Naive B cell (primary cell): ENCODE data around the gene ZYX. TPM values are rescaled to one million over a fixed set of nuclear protein-coding genes. Genes with fewer than 3 reads are reported as not detected.

Source experiments
- ATAC-seq, 2 donors: fragments of 150-1000 bp; cut with Tn5 transposase; 2 replicates each; pipeline ENCODE4 v1.10.0; 2021; ENCODE audit warnings: low read depth in 2 of 2, mild to moderate bottlenecking in 2 of 2, moderate library complexity in 2 of 2
- DNase-seq: peaks from one replicate; pipeline ENCODE4 v3.0.0; 2022
- H3K27ac Mint-ChIP-seq, 6 donors: one replicate each; pipeline ENCODE4 v1.8.0; 2020 to 2022; ENCODE audit warnings: mild to moderate bottlenecking in 6 of 6, mixed read lengths in 6 of 6, moderate library complexity in 5 of 6, inconsistent platforms in 2 of 6
- H3K27me3 Mint-ChIP-seq, 3 donors: one replicate each; pipeline ENCODE4 v1.8.0; 2021 to 2022; ENCODE audit warnings: mixed read lengths in 3 of 3, mild to moderate bottlenecking in 1 of 3
- H3K36me3 Mint-ChIP-seq, 2 donors: one replicate each; pipeline ENCODE4 v1.8.0; 2020 to 2022; ENCODE audit warnings: mixed read lengths in 2 of 2, inconsistent platforms in 1 of 2, mild to moderate bottlenecking in 1 of 2
- H3K4me1 Mint-ChIP-seq, 3 donors: one replicate each; pipeline ENCODE4 v1.8.0; 2020 to 2022; ENCODE audit warnings: mixed read lengths in 3 of 3, inconsistent platforms in 1 of 3, mild to moderate bottlenecking in 1 of 3, moderate library complexity in 1 of 3
- H3K4me3 Mint-ChIP-seq, 8 donors: one replicate each; pipeline ENCODE4 v1.8.0; 2020 to 2022; ENCODE audit warnings: mild to moderate bottlenecking in 8 of 8, mixed read lengths in 8 of 8, moderate library complexity in 8 of 8, inconsistent platforms in 2 of 8
- H3K9me3 Mint-ChIP-seq, 7 donors: one replicate each; pipeline ENCODE4 v1.8.0; 2020 to 2022; ENCODE audit warnings: mixed read lengths in 7 of 7, mild to moderate bottlenecking in 5 of 7, inconsistent platforms in 2 of 7, moderate library complexity in 1 of 7
- polyA plus RNA-seq, 6 donors: library from polyadenylated mRNA; unstranded; fragments of 300-500 nt; fragmentation: Illumina TruSeq; gene quantifications; one replicate each; pipeline ENCODE4 v1.2.3, GENCODE V29; 2021; ENCODE audit warnings: low read depth in 6 of 6

Gene ZYX, protein sequence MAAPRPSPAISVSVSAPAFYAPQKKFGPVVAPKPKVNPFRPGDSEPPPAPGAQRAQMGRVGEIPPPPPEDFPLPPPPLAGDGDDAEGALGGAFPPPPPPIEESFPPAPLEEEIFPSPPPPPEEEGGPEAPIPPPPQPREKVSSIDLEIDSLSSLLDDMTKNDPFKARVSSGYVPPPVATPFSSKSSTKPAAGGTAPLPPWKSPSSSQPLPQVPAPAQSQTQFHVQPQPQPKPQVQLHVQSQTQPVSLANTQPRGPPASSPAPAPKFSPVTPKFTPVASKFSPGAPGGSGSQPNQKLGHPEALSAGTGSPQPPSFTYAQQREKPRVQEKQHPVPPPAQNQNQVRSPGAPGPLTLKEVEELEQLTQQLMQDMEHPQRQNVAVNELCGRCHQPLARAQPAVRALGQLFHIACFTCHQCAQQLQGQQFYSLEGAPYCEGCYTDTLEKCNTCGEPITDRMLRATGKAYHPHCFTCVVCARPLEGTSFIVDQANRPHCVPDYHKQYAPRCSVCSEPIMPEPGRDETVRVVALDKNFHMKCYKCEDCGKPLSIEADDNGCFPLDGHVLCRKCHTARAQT
- 10 to 100 TPM in 4 of 6 donors, 1 to 10 TPM in 2; 4.7 to 21.4 (median 12.2) TPM for polyA plus RNA-seq

DNA sequence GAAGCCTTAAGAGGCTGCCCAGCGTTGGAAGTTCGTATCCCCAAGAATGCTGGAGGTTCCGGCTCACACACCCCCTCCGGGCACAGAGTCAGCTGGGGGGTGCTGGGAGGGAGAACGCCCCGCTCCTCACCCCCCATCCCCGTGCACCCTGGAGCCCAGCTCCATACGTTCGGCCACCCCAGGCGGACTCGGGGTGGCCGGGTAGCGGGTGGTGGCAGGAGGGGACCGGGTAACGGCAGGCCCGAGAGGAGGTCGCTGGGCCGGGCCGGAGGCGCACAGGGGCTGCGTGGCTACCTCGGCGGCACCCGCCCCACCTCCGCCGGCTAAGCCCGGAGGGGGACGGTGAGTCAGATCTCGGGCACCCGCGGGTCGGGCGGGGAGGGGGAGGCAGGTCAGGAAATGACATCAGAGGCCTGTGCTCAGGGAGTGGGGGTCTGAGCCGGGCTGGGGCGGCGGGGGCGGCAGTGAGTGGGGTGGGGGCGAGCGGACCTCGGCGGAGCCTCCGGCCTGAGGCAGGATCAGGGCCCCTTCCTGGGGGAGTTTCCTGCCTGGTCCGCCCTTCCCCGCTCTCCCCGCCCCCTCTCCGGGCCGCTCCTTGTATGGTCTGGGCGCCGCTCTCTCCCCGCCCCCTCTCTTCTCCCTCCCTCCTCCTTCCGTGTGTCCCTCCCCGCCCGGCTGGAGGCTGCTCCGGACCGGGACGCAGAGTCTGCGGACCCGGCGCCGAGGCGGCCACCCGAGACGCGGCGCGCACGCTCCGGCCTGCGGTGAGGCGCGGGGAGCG is at the start of gene ZYX:
ZYX (plus strand) TSS at position 700 of the 781 bp plus-strand sequence. CDS start 227 bp downstream, outside the sequence.
- ATAC-seq (peak; percentile 69 to 70), DNase-seq (peak; percentile 74)
- H3K9me3 Mint-ChIP-seq, result no peaks in the 10 kb centered on the region
- no peaks in the 10 kb centered on the region for H3K27me3 Mint-ChIP-seq
- no peaks in the 10 kb centered on the region for H3K36me3 Mint-ChIP-seq
- peaks cover 11 to 18% (median 17%) of the 10 kb centered on the region in 3 donors for H3K4me1 Mint-ChIP-seq
- peak within 1 kb of the TSS; percentile 77 to 97 (median 88) for H3K27ac Mint-ChIP-seq
- H3K4me3 Mint-ChIP-seq, result peak within 1 kb of the TSS in 7 of 8 donors; percentile 83 to 97 (median 92)

DNA sequence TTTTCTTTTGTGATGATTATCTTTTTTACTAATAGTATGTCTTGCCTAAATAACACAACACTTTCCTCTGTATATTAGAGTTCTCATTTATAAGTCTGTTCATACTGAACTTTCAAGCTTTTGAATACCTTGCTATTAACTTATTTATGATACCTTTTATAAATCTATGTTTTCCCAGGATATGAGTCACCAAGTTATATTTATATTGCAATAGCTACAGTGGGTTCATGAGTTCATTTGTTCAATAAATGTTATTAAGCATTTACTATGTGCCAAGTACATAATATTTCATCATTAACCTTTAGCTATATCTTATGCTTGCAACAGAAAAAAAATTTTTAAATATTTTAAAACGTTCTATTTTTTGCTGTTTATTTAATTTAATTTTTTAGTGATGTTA is 46.9 kb upstream of the ZYX start:
- Mint-ChIP-seq H3K36me3 (no peaks in the 10 kb centered on the region), H3K27me3 (peaks cover 16 to 24% (median 21%) of the 10 kb centered on the region in 3 donors), H3K27ac (no peak overlapping the region), H3K4me3 (no peak overlapping the region), H3K4me1 (no peaks in the 10 kb centered on the region), H3K9me3 (no peaks in the 10 kb centered on the region)
- ATAC-seq (no peak), DNase-seq (no peak)

DNA sequence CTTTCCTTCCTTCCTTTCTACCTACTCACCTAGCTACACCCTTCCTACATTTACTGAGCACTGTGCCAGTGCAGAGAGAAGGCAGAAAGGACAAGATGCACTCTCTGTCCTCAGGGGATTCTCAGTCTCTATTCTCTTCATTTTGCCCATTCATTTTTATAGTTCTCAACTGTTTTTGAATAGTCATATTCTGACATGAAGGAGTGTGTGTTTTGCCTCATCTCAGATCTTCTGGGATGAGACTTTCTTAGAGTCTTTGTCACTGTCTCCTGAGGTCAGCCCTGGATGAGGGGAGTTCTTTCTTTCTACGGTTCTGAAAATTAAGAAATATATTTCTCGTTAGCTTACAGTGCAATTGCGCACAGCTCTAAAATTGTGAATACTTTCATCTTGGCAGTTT is 43.9 kb upstream of the ZYX start:
- Mint-ChIP-seq H3K4me3 (no peak overlapping the region), H3K4me1 (no peaks in the 10 kb centered on the region), H3K36me3 (no peaks in the 10 kb centered on the region), H3K27ac (peak overlapping the region in 2 of 6 donors; percentile 21 to 63), H3K9me3 (no peaks in the 10 kb centered on the region), H3K27me3 (peaks cover 29 to 37% (median 33%) of the 10 kb centered on the region in 3 donors)
- ATAC-seq (no peak), DNase-seq (no peak)

DNA sequence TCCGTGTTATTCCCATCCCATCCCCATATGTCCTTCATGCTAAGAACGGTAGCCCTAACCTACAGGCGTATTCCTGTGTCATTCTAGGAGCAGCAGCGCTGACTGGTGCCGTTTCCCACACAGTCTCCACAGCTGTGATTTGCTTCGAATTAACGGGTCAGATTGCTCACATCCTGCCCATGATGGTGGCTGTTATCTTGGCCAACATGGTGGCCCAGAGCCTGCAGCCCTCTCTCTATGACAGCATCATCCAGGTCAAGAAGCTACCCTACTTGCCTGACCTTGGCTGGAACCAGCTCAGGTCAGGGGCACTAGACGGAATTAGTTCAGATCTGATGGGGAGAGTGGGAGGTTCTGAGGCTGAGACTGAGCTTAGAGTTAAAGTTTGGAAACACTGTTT is 39.3 kb upstream of the ZYX start:
- H3K4me3 Mint-ChIP-seq, result no peak overlapping the region
- no peak overlapping the region for H3K27ac Mint-ChIP-seq
- H3K4me1 Mint-ChIP-seq, result peaks cover 6 to 11% (median 9%) of the 10 kb centered on the region in 3 donors
- DNase-seq (no peak), ATAC-seq (no peak)
- peaks cover 36 to 59% (median 51%) of the 10 kb centered on the region in 3 donors for H3K27me3 Mint-ChIP-seq
- H3K36me3 Mint-ChIP-seq, result no peaks in the 10 kb centered on the region
- no peaks in the 10 kb centered on the region for H3K9me3 Mint-ChIP-seq

DNA sequence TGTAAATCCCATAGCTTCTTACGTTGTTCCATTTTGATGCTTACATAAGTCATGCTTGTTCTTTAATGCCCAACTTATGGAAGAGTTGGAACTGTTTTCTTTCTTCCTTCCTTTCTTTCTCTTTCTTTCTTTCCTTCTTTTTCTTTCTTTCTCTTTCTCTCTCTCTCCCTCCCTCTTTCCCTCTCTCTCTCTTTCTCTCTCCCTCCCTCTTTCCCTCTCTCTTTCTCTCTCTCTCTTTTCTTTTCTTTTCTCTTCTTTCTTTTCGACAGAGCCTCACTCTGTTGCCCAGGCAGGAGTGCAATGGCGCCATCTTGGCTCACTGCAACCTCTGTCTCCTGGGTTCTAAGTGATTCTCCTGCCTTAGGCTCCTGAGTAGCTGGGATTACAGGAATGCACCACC is 37.5 kb upstream of the ZYX start:
- H3K4me3 Mint-ChIP-seq, result no peak overlapping the region
- DNase-seq, result no peak
- H3K4me1 Mint-ChIP-seq, result peaks cover 6 to 11% (median 9%) of the 10 kb centered on the region in 3 donors
- H3K9me3 Mint-ChIP-seq, result no peaks in the 10 kb centered on the region
- H3K27ac Mint-ChIP-seq, result peak overlapping the region in 1 of 6 donors; percentile 7
- no peaks in the 10 kb centered on the region for H3K36me3 Mint-ChIP-seq
- peaks cover 30 to 63% (median 57%) of the 10 kb centered on the region in 3 donors for H3K27me3 Mint-ChIP-seq
- ATAC-seq, result no peak

DNA sequence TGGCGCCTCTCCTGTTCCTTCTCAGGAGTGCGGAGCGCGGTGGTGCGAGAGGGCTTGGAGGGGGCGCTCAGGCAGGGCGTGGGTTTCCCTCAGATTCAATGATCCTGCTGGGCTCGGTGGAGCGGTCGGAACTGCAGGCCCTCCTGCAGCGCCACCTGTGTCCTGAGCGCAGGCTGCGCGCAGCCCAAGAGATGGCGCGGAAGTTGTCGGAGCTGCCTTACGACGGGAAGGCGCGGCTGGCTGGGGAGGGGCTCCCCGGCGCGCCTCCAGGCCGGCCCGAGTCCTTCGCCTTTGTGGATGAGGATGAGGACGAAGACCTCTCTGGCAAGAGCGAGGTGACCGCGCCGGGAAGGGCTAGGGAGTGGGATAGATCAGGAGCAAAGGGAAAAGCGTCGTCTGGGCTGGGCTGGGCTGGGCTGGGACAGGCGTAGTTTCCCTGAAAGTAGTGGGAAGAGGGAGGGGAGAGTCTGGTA is 35.7 kb upstream of the ZYX start:
- DNase-seq (peak; percentile 9), ATAC-seq (peak; percentile 89 to 90)
- Mint-ChIP-seq H3K36me3 (no peaks in the 10 kb centered on the region), H3K4me1 (peaks cover 6 to 11% (median 9%) of the 10 kb centered on the region in 3 donors), H3K27me3 (peaks cover 19 to 58% (median 58%) of the 10 kb centered on the region in 3 donors), H3K4me3 (peak overlapping the region in 6 of 8 donors; percentile 49 to 84 (median 59)), H3K27ac (peak overlapping the region in 1 of 6 donors; percentile 70), H3K9me3 (no peaks in the 10 kb centered on the region)

DNA sequence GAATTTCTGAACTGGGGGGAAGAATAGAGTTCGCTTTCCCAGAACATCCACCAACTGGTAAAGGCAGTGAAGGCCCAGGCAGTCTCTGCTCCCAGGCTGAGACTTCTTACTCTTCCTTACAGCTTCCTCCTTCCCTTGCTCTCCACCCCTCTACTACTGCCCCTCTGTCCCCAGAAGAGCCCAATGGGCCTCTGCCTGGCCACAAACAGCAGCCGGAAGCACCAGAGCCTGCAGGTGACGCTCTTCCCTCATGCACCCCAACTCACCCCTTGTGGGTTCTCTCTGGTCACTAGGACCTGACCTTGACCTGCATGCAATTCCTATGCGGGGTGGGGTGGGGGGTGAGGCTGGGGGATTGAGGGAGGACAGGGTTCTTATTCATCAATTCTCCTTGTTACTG is 35.1 kb upstream of the ZYX start:
- no peak for ATAC-seq
- no peaks in the 10 kb centered on the region for H3K36me3 Mint-ChIP-seq
- peak overlapping the region in 2 of 8 donors; percentile 49 to 71 for H3K4me3 Mint-ChIP-seq
- peaks cover 19 to 59% (median 56%) of the 10 kb centered on the region in 3 donors for H3K27me3 Mint-ChIP-seq
- DNase-seq, result no peak
- H3K4me1 Mint-ChIP-seq, result peaks cover 6 to 11% (median 9%) of the 10 kb centered on the region in 3 donors
- H3K9me3 Mint-ChIP-seq, result no peaks in the 10 kb centered on the region
- H3K27ac Mint-ChIP-seq, result no peak overlapping the region

DNA sequence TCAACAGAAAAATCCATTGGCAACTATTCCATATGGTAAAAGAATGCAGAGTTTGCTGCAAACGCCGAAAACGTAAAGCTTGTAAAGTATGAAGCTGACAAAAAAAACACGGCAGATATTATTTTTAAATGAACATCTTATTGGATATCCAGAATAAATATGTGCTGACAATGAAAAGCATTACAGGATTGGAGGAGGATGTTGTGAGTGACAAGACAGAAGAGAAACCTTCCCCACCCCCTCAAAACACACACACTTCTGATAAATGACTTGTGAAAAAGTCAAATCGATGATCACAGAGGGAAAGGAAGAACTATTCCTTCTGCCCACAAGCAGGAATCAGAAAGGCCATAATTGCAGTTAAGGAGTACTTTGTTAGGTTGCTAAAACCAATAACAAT is 33.2 kb upstream of the ZYX start:
- peaks cover 12 to 78% (median 66%) of the 10 kb centered on the region in 3 donors for H3K27me3 Mint-ChIP-seq
- no peaks in the 10 kb centered on the region for H3K9me3 Mint-ChIP-seq
- ATAC-seq (no peak), DNase-seq (no peak)
- no peak overlapping the region for H3K4me3 Mint-ChIP-seq
- H3K27ac Mint-ChIP-seq, result peak overlapping the region in 1 of 6 donors; percentile 19
- peaks cover 6 to 11% (median 9%) of the 10 kb centered on the region in 3 donors for H3K4me1 Mint-ChIP-seq
- no peaks in the 10 kb centered on the region for H3K36me3 Mint-ChIP-seq

DNA sequence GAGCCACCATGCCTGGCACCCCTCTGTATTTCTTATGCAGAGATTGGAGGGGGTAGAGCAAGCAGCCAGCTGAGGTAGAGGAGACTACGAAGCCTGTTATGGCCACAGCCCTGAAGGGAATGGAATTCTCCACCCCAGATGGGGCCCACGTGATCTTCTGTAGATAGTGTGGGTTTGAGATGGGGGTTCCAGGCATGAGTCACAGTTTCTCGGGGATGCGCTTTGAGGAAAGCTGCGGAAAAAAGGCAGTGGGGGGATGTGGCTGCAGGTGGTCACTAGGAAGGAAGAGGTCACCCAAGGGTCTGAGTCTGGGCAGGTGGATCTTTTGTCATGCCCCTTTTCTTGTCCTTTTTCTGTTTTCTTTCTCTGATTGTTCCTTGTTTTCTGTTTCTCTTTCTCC is 30.1 kb upstream of the ZYX start:
- no peak for ATAC-seq
- Mint-ChIP-seq H3K27ac (no peak overlapping the region), H3K4me3 (no peak overlapping the region), H3K9me3 (peaks cover 0 to 4% (median 0%) of the 10 kb centered on the region in 7 donors), H3K36me3 (no peaks in the 10 kb centered on the region), H3K4me1 (peaks cover 0 to 10% (median 0%) of the 10 kb centered on the region in 3 donors), H3K27me3 (peaks cover 6 to 86% (median 68%) of the 10 kb centered on the region in 3 donors)
- no peak for DNase-seq

DNA sequence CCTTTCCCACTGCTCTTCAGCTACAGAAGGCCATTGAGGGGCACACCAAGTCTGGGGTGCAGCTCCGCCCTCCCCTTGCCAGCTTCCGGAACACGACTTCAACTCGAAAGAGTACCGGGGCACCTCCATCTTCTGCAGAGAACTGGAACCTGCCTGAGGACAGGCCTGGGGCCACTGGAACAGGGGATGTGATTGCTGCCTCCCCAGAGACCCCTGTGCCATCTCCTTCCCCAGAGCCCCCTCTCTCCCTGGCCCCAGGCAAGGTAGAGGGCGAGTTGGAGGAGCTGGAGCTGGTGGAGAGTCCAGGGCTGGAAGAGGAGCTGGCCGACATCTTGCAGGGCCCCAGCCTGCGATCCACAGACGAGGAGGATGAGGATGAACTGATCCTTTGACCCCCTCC is 29.6 kb upstream of the ZYX start:
- ATAC-seq, result no peak

DNA sequence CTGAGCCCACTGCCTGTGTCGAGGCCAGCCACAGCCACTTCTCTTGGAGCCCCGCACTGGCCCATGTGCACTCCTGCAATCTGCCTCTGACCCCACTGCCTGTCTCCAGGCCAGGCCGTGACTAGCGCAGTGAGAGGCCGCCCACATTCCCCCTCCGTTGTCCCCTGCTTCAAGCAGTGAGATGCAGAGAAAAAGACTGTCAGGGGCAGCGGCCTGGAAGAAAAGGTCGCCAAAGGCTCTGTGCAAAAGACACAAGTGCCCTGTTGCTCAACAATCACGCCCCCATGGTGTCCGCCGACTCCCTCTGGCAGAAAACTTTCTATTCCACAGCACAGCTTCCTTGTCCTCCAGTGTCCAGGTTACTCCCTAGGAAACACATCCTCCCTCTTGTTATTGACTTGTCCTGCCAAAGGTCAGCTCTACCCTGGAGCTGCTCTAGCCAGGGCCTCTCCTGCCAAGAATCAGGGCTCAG is 28.6 kb upstream of the ZYX start:
- Mint-ChIP-seq H3K27me3 (peaks cover 12 to 72% (median 55%) of the 10 kb centered on the region in 3 donors), H3K36me3 (no peaks in the 10 kb centered on the region), H3K9me3 (peaks cover 0 to 4% (median 0%) of the 10 kb centered on the region in 7 donors), H3K27ac (no peak overlapping the region), H3K4me3 (no peak overlapping the region), H3K4me1 (peaks cover 0 to 10% (median 0%) of the 10 kb centered on the region in 3 donors)
- DNase-seq (no peak), ATAC-seq (no peak)

More for the DNA sequence above, 29.6 kb upstream of the ZYX start:
- Mint-ChIP-seq H3K36me3 (no peaks in the 10 kb centered on the region), H3K4me1 (peaks cover 0 to 10% (median 0%) of the 10 kb centered on the region in 3 donors), H3K27ac (peak overlapping the region in 1 of 6 donors; percentile 66), H3K9me3 (peaks cover 0 to 4% (median 0%) of the 10 kb centered on the region in 7 donors), H3K4me3 (no peak overlapping the region), H3K27me3 (peaks cover 6 to 81% (median 63%) of the 10 kb centered on the region in 3 donors)
- no peak for DNase-seq

DNA sequence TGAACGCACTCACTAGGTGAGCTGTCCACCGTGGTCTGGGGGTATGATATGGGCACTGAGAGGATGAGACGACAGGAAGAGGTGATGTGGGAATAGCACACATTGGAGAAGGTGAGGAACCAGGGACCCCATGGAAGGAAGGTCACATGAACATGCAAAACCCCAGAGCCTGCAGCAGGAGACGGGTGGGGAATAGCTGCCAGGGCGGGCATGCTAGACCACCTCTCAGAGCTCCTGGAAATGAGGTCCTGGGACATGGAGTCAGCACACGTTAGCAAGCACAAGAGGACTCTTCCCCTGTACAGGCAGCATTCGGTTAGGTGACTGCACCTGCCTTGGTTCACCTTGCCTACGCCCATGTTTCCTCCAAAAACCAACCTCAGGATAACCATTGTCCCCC is 26.8 kb upstream of the ZYX start:
- no peak for ATAC-seq
- Mint-ChIP-seq H3K36me3 (no peaks in the 10 kb centered on the region), H3K4me1 (peaks cover 0 to 10% (median 0%) of the 10 kb centered on the region in 3 donors), H3K9me3 (peaks cover 0 to 4% (median 0%) of the 10 kb centered on the region in 7 donors), H3K4me3 (no peak overlapping the region), H3K27me3 (peaks cover 13 to 65% (median 54%) of the 10 kb centered on the region in 3 donors), H3K27ac (no peak overlapping the region)
- DNase-seq, result no peak

DNA sequence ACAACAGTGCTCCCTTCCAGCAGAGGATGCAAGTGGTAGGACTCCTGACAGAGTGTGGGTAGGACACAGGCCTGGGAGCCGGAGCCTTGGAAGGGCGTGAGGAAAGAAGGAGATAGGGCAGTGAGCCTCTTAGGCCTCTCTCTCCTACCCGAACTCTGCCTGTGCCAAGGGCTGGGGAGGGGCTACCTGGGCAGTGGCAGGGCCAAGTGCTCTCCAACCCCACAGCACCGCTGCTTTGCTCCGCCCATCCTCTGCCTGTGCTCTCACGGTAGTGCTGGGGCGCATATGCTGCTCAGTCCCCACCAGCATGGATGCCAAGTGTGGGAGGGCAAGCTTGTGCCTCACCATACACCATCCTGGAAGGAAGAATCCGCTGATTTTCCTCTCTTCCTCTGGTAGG is 26.2 kb upstream of the ZYX start:
- Mint-ChIP-seq H3K9me3 (peaks cover 0 to 4% (median 0%) of the 10 kb centered on the region in 7 donors), H3K36me3 (no peaks in the 10 kb centered on the region), H3K4me3 (no peak overlapping the region), H3K27ac (no peak overlapping the region), H3K27me3 (peaks cover 14 to 65% (median 55%) of the 10 kb centered on the region in 3 donors), H3K4me1 (peaks cover 0 to 10% (median 0%) of the 10 kb centered on the region in 3 donors)
- ATAC-seq (no peak), DNase-seq (no peak)
